ENCODE results near the gene CST9.

The CST9 gene

GRCh38 chr20:23628402-23629016, 22.8 kb upstream of the CST9 start:
- no peaks in the 10 kb centered on the region for H3K36me3 ChIP-seq (ENCODE audit: control insufficient read depth, insufficient read depth, low read length)
- no peak overlapping the region for H3K9ac ChIP-seq
- no peak overlapping the region for H2AFZ ChIP-seq
- no peak overlapping the region for H3K27ac ChIP-seq
- H3K27me3 ChIP-seq (ENCODE audit: control insufficient read depth, insufficient read depth, low read length): no peaks in the 10 kb centered on the region
- H3K79me2 ChIP-seq: no peaks in the 10 kb centered on the region
- H3K4me2 ChIP-seq (ENCODE audit: low read length): no peak overlapping the region
- no peaks in the 10 kb centered on the region for H3K4me1 ChIP-seq
- no peaks in the 10 kb centered on the region for H3K9me3 ChIP-seq (ENCODE audit: control insufficient read depth, low read length)
- no peak overlapping the region for H3K4me3 ChIP-seq (ENCODE audit: low read depth, low read length)
- TF ChIP-seq, protein P1, sequence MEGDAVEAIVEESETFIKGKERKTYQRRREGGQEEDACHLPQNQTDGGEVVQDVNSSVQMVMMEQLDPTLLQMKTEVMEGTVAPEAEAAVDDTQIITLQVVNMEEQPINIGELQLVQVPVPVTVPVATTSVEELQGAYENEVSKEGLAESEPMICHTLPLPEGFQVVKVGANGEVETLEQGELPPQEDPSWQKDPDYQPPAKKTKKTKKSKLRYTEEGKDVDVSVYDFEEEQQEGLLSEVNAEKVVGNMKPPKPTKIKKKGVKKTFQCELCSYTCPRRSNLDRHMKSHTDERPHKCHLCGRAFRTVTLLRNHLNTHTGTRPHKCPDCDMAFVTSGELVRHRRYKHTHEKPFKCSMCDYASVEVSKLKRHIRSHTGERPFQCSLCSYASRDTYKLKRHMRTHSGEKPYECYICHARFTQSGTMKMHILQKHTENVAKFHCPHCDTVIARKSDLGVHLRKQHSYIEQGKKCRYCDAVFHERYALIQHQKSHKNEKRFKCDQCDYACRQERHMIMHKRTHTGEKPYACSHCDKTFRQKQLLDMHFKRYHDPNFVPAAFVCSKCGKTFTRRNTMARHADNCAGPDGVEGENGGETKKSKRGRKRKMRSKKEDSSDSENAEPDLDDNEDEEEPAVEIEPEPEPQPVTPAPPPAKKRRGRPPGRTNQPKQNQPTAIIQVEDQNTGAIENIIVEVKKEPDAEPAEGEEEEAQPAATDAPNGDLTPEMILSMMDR (IDR thresholded peaks at IDR 0.05): no peak

DNA sequence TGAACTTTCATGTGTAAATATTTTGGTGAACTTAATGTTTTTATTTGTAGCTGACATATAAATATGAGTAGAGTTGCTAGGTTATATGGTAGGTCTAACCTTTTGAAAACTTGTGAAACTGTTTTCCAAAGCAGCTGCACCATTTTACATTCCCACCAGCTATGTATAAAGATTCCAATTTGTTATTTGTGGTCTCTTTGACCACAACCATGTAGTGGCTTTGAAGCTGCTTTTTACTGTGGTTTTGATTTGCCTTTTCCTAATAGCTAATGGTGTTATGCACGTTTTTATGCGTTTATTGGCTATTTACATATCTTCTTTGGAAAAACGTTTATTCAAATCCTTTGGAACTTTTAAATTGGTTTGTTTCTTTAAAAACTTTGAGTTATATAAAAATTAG, 21.8 kb upstream of the CST9 start:
- H3K4me2 ChIP-seq (ENCODE audit: low read length): no peak overlapping the region
- H3K27me3 ChIP-seq (ENCODE audit: control insufficient read depth, insufficient read depth, low read length): no peaks in the 10 kb centered on the region
- no peaks in the 10 kb centered on the region for H3K36me3 ChIP-seq (ENCODE audit: control insufficient read depth, insufficient read depth, low read length)
- H3K9ac ChIP-seq: no peak overlapping the region
- no peaks in the 10 kb centered on the region for H3K4me1 ChIP-seq
- H3K27ac ChIP-seq: no peak overlapping the region
- no peak overlapping the region for H2AFZ ChIP-seq
- no peaks in the 10 kb centered on the region for H3K79me2 ChIP-seq
- TF ChIP-seq, protein P1 (IDR thresholded peaks at IDR 0.05): no peak
- H3K9me3 ChIP-seq (ENCODE audit: control insufficient read depth, low read length): no peaks in the 10 kb centered on the region
- no peak overlapping the region for H3K4me3 ChIP-seq (ENCODE audit: low read depth, low read length)

- no peaks in the 10 kb centered on the region for H3K79me2 ChIP-seq
- no peaks in the 10 kb centered on the region for H3K9me3 ChIP-seq (ENCODE audit: control insufficient read depth, low read length)
- H3K27ac ChIP-seq: no peak overlapping the region
- no peak overlapping the region for H3K9ac ChIP-seq
- no peaks in the 10 kb centered on the region for H3K27me3 ChIP-seq (ENCODE audit: control insufficient read depth, insufficient read depth, low read length)
- no peaks in the 10 kb centered on the region for H3K36me3 ChIP-seq (ENCODE audit: control insufficient read depth, insufficient read depth, low read length)
- no peaks in the 10 kb centered on the region for H3K4me1 ChIP-seq
- H3K4me2 ChIP-seq (ENCODE audit: low read length): no peak overlapping the region
- H2AFZ ChIP-seq: no peak overlapping the region
- TF ChIP-seq, protein P1 (IDR thresholded peaks at IDR 0.05): no peak
- H3K4me3 ChIP-seq (ENCODE audit: low read depth, low read length): no peak overlapping the region
Measured at GRCh38 chr20:23626040-23626620, 20.4 kb upstream of the CST9 start.

DNA sequence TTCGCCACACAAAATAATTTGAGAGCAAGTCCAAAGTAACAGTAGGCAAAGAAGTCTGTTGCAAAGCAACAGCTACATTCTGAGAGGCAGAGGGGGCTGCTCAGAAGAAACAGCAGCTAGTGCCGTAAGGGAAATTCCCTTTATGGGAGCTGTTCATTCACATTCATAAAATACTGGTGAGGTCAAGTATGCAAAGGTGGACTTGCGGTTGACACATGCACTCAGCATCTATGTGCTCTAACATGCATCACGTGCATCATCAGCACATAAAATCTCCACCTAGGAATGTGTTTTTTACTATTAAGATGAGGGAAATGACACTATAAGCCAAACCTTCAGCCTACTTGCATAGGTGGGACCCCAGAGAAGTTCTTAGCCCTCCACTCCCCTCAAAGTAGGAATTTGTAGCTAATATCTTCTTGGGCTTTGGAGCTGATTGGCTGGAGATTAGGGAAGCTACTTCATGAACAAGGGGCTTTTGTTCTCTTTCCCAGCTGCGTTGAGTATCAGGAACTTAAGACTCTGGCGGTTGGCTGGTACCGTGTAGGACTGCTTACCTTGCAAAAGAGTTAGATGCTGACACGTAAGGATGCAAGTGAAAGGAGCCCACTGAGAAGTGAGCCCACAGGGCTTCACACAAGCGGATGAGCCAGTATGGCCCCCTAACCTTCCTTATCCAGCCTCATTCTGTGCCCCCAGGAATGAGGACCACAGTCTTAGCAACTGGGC, 19.7 kb upstream of the CST9 start:
- Histone ChIP-seq H3K4me1 (no peaks in the 10 kb centered on the region), H3K9ac (no peak overlapping the region), H3K4me2 (ENCODE audit: low read length) (no peak overlapping the region), H3K27ac (no peak overlapping the region), H3K9me3 (ENCODE audit: control insufficient read depth, low read length) (no peaks in the 10 kb centered on the region), H3K27me3 (ENCODE audit: control insufficient read depth, insufficient read depth, low read length) (no peaks in the 10 kb centered on the region), H3K36me3 (ENCODE audit: control insufficient read depth, insufficient read depth, low read length) (no peaks in the 10 kb centered on the region), H3K4me3 (ENCODE audit: low read depth, low read length) (no peak overlapping the region), H2AFZ (no peak overlapping the region), H3K79me2 (no peaks in the 10 kb centered on the region)
- TF ChIP-seq, protein P1 (IDR thresholded peaks at IDR 0.05): no peak
